ENCODE measurements around the gene MIA3. TPM values are rescaled to one million over a fixed set of nuclear protein-coding genes. Genes with fewer than 3 reads are reported as not detected.
"Not testable (repeated sequence)": the region's sequence is repeated elsewhere in the genome, so short reads cannot be mapped to it uniquely, and the experiment has no call there.

Gene MIA3
- total and polyA plus RNA-seq, 2 donors from 2014 or later: 19.1 to 51.5 TPM

DNA sequence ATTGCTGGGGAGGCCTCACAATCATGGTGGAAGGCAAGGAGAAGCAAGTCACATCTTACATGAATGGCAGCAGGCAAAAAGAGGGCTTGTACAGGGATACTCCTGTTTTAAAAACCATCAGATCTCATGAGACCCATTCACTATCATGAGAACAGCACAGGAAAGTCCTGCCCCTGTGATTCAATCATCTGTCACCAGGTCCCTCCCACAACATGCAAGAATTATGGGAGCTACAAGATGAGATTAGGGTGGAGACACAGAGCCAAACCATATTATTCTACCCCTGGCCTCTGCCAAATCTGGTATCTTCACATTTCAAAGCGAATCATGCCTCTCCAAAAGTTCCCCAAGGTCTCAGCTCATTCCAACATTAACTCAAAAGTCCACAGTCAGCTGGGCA lies 11.1 kb upstream of the MIA3 start:
- Histone ChIP-seq H3K9me3 (ENCODE audit: control insufficient read depth in 2 of 3, insufficient read depth in 1 of 3, low read length in 3 of 3) (no peaks in the 10 kb centered on the region), H3K36me3 (ENCODE audit: control insufficient read depth in 2 of 3, insufficient read depth in 3 of 3, low read length in 3 of 3) (no peaks in the 10 kb centered on the region), H3K4me3 (ENCODE audit: low read length in 3 of 3) (no peak overlapping the region), H3K4me1 (ENCODE audit: control insufficient read depth in 2 of 3, insufficient read depth in 2 of 3, low read depth in 1 of 3, low read length in 3 of 3) (no peaks in the 10 kb centered on the region), H3K9ac (ENCODE audit: low read length in 3 of 3) (no peak overlapping the region), H3K27me3 (ENCODE audit: control insufficient read depth, insufficient read depth, low read length) (no peaks in the 10 kb centered on the region), H3K27ac (ENCODE audit: low read depth in 2 of 2, low read length in 2 of 2) (no peak overlapping the region)
- FAIRE-seq (no peak), DNase-seq (no peak)
- intact Hi-C loops (cut with DNase I): no loop called here
- TF ChIP-seq, protein P1, sequence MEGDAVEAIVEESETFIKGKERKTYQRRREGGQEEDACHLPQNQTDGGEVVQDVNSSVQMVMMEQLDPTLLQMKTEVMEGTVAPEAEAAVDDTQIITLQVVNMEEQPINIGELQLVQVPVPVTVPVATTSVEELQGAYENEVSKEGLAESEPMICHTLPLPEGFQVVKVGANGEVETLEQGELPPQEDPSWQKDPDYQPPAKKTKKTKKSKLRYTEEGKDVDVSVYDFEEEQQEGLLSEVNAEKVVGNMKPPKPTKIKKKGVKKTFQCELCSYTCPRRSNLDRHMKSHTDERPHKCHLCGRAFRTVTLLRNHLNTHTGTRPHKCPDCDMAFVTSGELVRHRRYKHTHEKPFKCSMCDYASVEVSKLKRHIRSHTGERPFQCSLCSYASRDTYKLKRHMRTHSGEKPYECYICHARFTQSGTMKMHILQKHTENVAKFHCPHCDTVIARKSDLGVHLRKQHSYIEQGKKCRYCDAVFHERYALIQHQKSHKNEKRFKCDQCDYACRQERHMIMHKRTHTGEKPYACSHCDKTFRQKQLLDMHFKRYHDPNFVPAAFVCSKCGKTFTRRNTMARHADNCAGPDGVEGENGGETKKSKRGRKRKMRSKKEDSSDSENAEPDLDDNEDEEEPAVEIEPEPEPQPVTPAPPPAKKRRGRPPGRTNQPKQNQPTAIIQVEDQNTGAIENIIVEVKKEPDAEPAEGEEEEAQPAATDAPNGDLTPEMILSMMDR (IDR thresholded peaks at IDR 0.05; ENCODE audit: borderline replicate concordance, extremely low read depth, insufficient read depth): no peak

- H3K9ac ChIP-seq (ENCODE audit: low read length in 3 of 3); DNase-seq; H3K27ac ChIP-seq (ENCODE audit: low read depth in 2 of 2, low read length in 2 of 2); H3K36me3 ChIP-seq (ENCODE audit: control insufficient read depth in 2 of 3, insufficient read depth in 3 of 3, low read length in 3 of 3); FAIRE-seq; H3K9me3 ChIP-seq (ENCODE audit: control insufficient read depth in 2 of 3, insufficient read depth in 1 of 3, low read length in 3 of 3); intact Hi-C loops (cut with DNase I); H3K4me3 ChIP-seq (ENCODE audit: low read length in 3 of 3); H3K4me1 ChIP-seq (ENCODE audit: control insufficient read depth in 2 of 3, insufficient read depth in 2 of 3, low read depth in 1 of 3, low read length in 3 of 3); H3K27me3 ChIP-seq (ENCODE audit: control insufficient read depth, insufficient read depth, low read length): not testable (repeated sequence)
These were observed 8.8 kb upstream of the MIA3 start for GRCh38 chr1:222609111-222609510.

GRCh38 chr1:222610728-222611127 lies 7.2 kb upstream of the MIA3 start:
- H3K4me3 ChIP-seq (ENCODE audit: low read length in 3 of 3): no peak overlapping the region
- H3K9ac ChIP-seq (ENCODE audit: low read length in 3 of 3): no peak overlapping the region
- no peaks in the 10 kb centered on the region for H3K9me3 ChIP-seq (ENCODE audit: control insufficient read depth in 2 of 3, insufficient read depth in 1 of 3, low read length in 3 of 3)
- no peaks in the 10 kb centered on the region for H3K27me3 ChIP-seq (ENCODE audit: control insufficient read depth, insufficient read depth, low read length)
- TF ChIP-seq, protein P1 (IDR thresholded peaks at IDR 0.05; ENCODE audit: borderline replicate concordance, extremely low read depth, insufficient read depth): no peak
- no peak for FAIRE-seq
- no peaks in the 10 kb centered on the region for H3K4me1 ChIP-seq (ENCODE audit: control insufficient read depth in 2 of 3, insufficient read depth in 2 of 3, low read depth in 1 of 3, low read length in 3 of 3)
- H3K36me3 ChIP-seq (ENCODE audit: control insufficient read depth in 2 of 3, insufficient read depth in 3 of 3, low read length in 3 of 3): no peaks in the 10 kb centered on the region
- H3K27ac ChIP-seq (ENCODE audit: low read depth in 2 of 2, low read length in 2 of 2): no peak overlapping the region
- DNase-seq: no peak
- intact Hi-C loops (cut with DNase I): no loop called here

GRCh38 chr1:222613627-222614026 lies 4.3 kb upstream of the MIA3 start:
- no peak for FAIRE-seq
- Histone ChIP-seq H3K27me3 (ENCODE audit: control insufficient read depth, insufficient read depth, low read length) (no peaks in the 10 kb centered on the region), H3K4me1 (ENCODE audit: control insufficient read depth in 2 of 3, insufficient read depth in 2 of 3, low read depth in 1 of 3, low read length in 3 of 3) (peaks cover 0 to 2% (median 0%) of the 10 kb centered on the region in 3 donors), H3K36me3 (ENCODE audit: control insufficient read depth in 2 of 3, insufficient read depth in 3 of 3, low read length in 3 of 3) (no peaks in the 10 kb centered on the region), H3K9me3 (ENCODE audit: control insufficient read depth in 2 of 3, insufficient read depth in 1 of 3, low read length in 3 of 3) (no peaks in the 10 kb centered on the region), H3K27ac (ENCODE audit: low read depth in 2 of 2, low read length in 2 of 2) (no peak overlapping the region), H3K9ac (ENCODE audit: low read length in 3 of 3) (no peak overlapping the region), H3K4me3 (ENCODE audit: low read length in 3 of 3) (no peak overlapping the region)
- intact Hi-C loops (cut with DNase I): no loop called here
- DNase-seq: peak in 1 of 5 donors; percentile 7
- TF ChIP-seq, protein P1 (IDR thresholded peaks at IDR 0.05; ENCODE audit: borderline replicate concordance, extremely low read depth, insufficient read depth): no peak

Data from kidney (tissue), 14 donors.